Lung (tissue), 12 donors: ENCODE results near the gene PDRG1. TPM values are rescaled to one million over a fixed set of nuclear protein-coding genes. Genes with fewer than 3 reads are reported as not detected.

Source experiments
- ATAC-seq: fragments of 200-7000 bp; cut with Tn5 transposase; one replicate; pipeline ENCODE4 v1.9.1; 2020; ENCODE audit warnings: moderate number of reproducible peaks; ENCODE audit not compliant: insufficient read depth, low FRiP score
- DNase-seq, 3 donors: peaks; one replicate each; pipeline ENCODE4 v3.0.0-alpha.2; 2013 to 2017
- H3K27ac ChIP-seq, 2 donors: one replicate each; pipeline ENCODE4 v1.5.1; 2013; ENCODE audit warnings: mild to moderate bottlenecking in 2 of 2, moderate library complexity in 2 of 2, control low read depth in 1 of 2, inconsistent platforms in 1 of 2, low read depth in 1 of 2, low read length in 1 of 2
- H3K27me3 ChIP-seq, 3 donors: one replicate each; pipeline ENCODE4 v1.5.1; 2013; ENCODE audit warnings: low read length in 2 of 3; ENCODE audit not compliant: control insufficient read depth in 3 of 3, insufficient read depth in 3 of 3
- H3K36me3 ChIP-seq, 4 donors: one replicate each; pipeline ENCODE4 v1.5.1; 2013; ENCODE audit warnings: low read length in 4 of 4, mild to moderate bottlenecking in 1 of 4, moderate library complexity in 1 of 4; ENCODE audit not compliant: control insufficient read depth in 4 of 4, insufficient read depth in 4 of 4
- H3K4me1 ChIP-seq, 5 donors: one replicate each; pipeline ENCODE4 v1.5.1; 2013; ENCODE audit warnings: low read length in 5 of 5, mild to moderate bottlenecking in 2 of 5, moderate library complexity in 1 of 5; ENCODE audit not compliant: control insufficient read depth in 5 of 5, insufficient read depth in 5 of 5
- H3K4me3 ChIP-seq: one replicate; pipeline ENCODE4 v1.5.1; 2013; ENCODE audit warnings: mild to moderate bottlenecking, control low read depth, moderate library complexity
- H3K9ac ChIP-seq, 2 donors: one replicate each; pipeline ENCODE4 v1.5.1; 2013; ENCODE audit warnings: low read length in 2 of 2, control low read depth in 1 of 2; ENCODE audit not compliant: insufficient read depth in 1 of 2
- H3K9me3 ChIP-seq, 4 donors: one replicate each; pipeline ENCODE4 v1.5.1; 2013; ENCODE audit warnings: low read length in 3 of 4, mild to moderate bottlenecking in 1 of 4, moderate library complexity in 1 of 4; ENCODE audit not compliant: control insufficient read depth in 4 of 4, insufficient read depth in 3 of 4
- CTCF ChIP-seq: IDR thresholded peaks from 2 replicates; pipeline ENCODE4 v1.5.1; 2012; ENCODE audit warnings: mild to moderate bottlenecking; ENCODE audit errors: control extremely low read depth, extremely low read depth
- WGBS, 2 donors: extraction: QIAGEN DNeasy Blood & Tissue Kit; methylation state at CpG; one replicate each; pipeline ENCODE4 v1.1.7; 2013; 5-methylcytosine and 5-hydroxymethylcytosine counted together
- polyA plus RNA-seq, 2 donors: library from polyadenylated mRNA; stranded (reverse); fragments of 200-250 nt; gene quantifications; one replicate each; pipeline ENCODE4 v1.2.1, GENCODE V29; 2013
- total RNA-seq, 2 donors: library from RNA; depleted of rRNA in 1 of 2; stranded (reverse); fragments of >200 nt in 1 of 2; gene quantifications; one replicate each; pipeline ENCODE4 v1.2.1, GENCODE V29; 2014 to 2021
- donor health status: control.
- donor health status: control.
- donor health status: Bipolar disorder and iron deficiency.
- donor health status: healthy.
- donor health status: DM: yes; HTN: yes; CAD: no.

PDRG1 gene
- total and polyA plus RNA-seq, 4 donors: 6.3 to 13.0 (median 11.5) TPM

- TF ChIP-seq CTCF: no peak
- 68 to 87% methylated on average over 1 of the region's 1 CpG for WGBS, 2 donors
- DNase-seq (no peak), ATAC-seq (no peak)
- Histone ChIP-seq H3K36me3 (peaks cover 0 to 8% (median 6%) of the 10 kb centered on the region in 4 donors), H3K9me3 (no peaks in the 10 kb centered on the region), H3K27me3 (no peaks in the 10 kb centered on the region), H3K4me1 (peaks cover 6 to 15% (median 12%) of the 10 kb centered on the region in 5 donors), H3K27ac (no peak overlapping the region), H3K9ac (no peak overlapping the region), H3K4me3 (no peak overlapping the region)
Measured at GRCh38 chr20:31954500-31954899, 2.7 kb upstream of the PDRG1 start.

- ATAC-seq (no peak), DNase-seq (no peak)
- Histone ChIP-seq H3K4me1 (peaks cover 6 to 15% (median 12%) of the 10 kb centered on the region in 5 donors), H3K27me3 (no peaks in the 10 kb centered on the region), H3K4me3 (no peak overlapping the region), H3K27ac (no peak overlapping the region), H3K9me3 (no peaks in the 10 kb centered on the region), H3K9ac (no peak overlapping the region), H3K36me3 (peaks cover 0 to 14% (median 11%) of the 10 kb centered on the region in 4 donors)
- TF ChIP-seq CTCF: no peak
- WGBS, 2 donors: 83 to 91% methylated on average over 6 of the region's 6 CpGs
Measured at GRCh38 chr20:31953556-31954148, 1.8 kb upstream of the PDRG1 start.

- Histone ChIP-seq H3K27ac (peak overlapping the region; percentile 43 to 72), H3K4me1 (peaks cover 6 to 16% (median 12%) of the 10 kb centered on the region in 5 donors), H3K36me3 (peaks cover 18 to 36% (median 32%) of the 10 kb centered on the region in 4 donors), H3K27me3 (no peaks in the 10 kb centered on the region), H3K9ac (peak overlapping the region; percentile 94 to 98), H3K4me3 (peak overlapping the region; percentile 96), H3K9me3 (peaks cover 0 to 6% (median under 1%) of the 10 kb centered on the region in 4 donors)
- TF ChIP-seq CTCF: no peak
- WGBS, 2 donors: 4 to 8% methylated on average over 6 of the region's 6 CpGs
- DNase-seq: no peak
- ATAC-seq: no peak
Measured at GRCh38 chr20:31951203-31951529, 680 bp downstream of the PDRG1 start.
